HepG2 (cell line): ENCODE data around the gene NDUFS7. TPM values are rescaled to one million over a fixed set of nuclear protein-coding genes. Genes with fewer than 3 reads are reported as not detected.
A peak's percentile ranks its signal among the peaks of the same experiment; 100 is the strongest.

Source experiments
- ATAC-seq: fragments of 200-7000 bp; cut with Tn5 transposase; 3 replicates; pipeline ENCODE4 v1.9.1; 2020; ENCODE audit warnings: mild to moderate bottlenecking, moderate library complexity
- BruUV-seq: library from RNA; stranded (reverse); fragments of 400-500 nt; replicated peaks from 2 replicates; lab custom pipeline; 2021; lab: Mats Ljungman, UMichigan
- CTCF ChIA-PET: fragments of 300-600 bp; formaldehyde crosslinking; extraction: SDS; loops from one replicate; lab custom pipeline; 2021; ENCODE audit warnings: low total read pairs, inconsistent platforms, low intra/inter-chr PET ratio; lab: Yijun Ruan, JAX
- POLR2A ChIA-PET: fragments of 350-600 bp; sonication (Branson Sonifier 250); formaldehyde crosslinking; loops from one replicate; lab custom pipeline; 2020; ENCODE audit warnings: antibody characterized with exemption, inconsistent platforms; lab: Yijun Ruan, JAX
- DNase-seq: peaks from one replicate; pipeline ENCODE4 v3.0.0-alpha.2; 2015; ENCODE audit warnings: low spot score
- FAIRE-seq: peaks from 3 replicates; lab custom pipeline; 2011; peaks lifted over from hg19 to GRCh38; lab: Jason Lieb, UNC
- H2AFZ ChIP-seq: one replicate; pipeline ENCODE4 v1.6.1; 2011; ENCODE audit warnings: low read length, inconsistent platforms
- H3K27ac ChIP-seq: fragments of 300-600 bp; 3 replicates; pipeline ENCODE4 v1.8.0; 2011; ENCODE audit warnings: mixed run types, mild to moderate bottlenecking, mixed read lengths, low read length, inconsistent platforms; ENCODE audit not compliant: insufficient read depth; ENCODE audit errors: extremely low read length
- H3K27me3 ChIP-seq, 2 experiments: fragments of 200-600 bp in 1 of 2; 2 replicates in 1 of 2; 3 replicates in 1 of 2; pipeline versions ENCODE4 v1.6.0 to v1.8.0; 2011; ENCODE audit warnings: low read length in 2 of 2, mild to moderate bottlenecking in 2 of 2, moderate library complexity in 2 of 2, inconsistent platforms in 1 of 2; ENCODE audit not compliant: insufficient read depth in 2 of 2, control insufficient read depth in 1 of 2
- H3K36me3 ChIP-seq, 2 experiments: fragments of 200-600 bp in 1 of 2; replicated peaks in 1 of 2; 2 replicates in 1 of 2; 3 replicates in 1 of 2; pipeline versions ENCODE4 v1.5.1 to v1.8.0; 2011; ENCODE audit warnings: low read length in 2 of 2, inconsistent platforms in 1 of 2; ENCODE audit not compliant: insufficient read depth in 2 of 2, control insufficient read depth in 1 of 2
- H3K4me1 ChIP-seq: 2 replicates; pipeline ENCODE4 v1.5.1; 2012; ENCODE audit warnings: low read length, inconsistent platforms; ENCODE audit not compliant: insufficient read depth
- H3K4me2 ChIP-seq: 2 replicates; pipeline ENCODE4 v1.6.0; 2011; ENCODE audit warnings: low read depth, low read length, inconsistent platforms
- H3K4me3 ChIP-seq, 3 experiments: fragments of 200-600 bp in 1 of 3; sonication (generic), shearing (Covaris generic) in 1 of 3; replicated peaks in 1 of 3; 2 replicates each; pipeline ENCODE4 v1.5.1; 2011 to 2016; ENCODE audit warnings: low read length in 3 of 3, inconsistent platforms in 2 of 3, low read depth in 2 of 3, mild to moderate bottlenecking in 2 of 3, control low read depth in 1 of 3, mixed read lengths in 1 of 3; ENCODE audit not compliant: insufficient read depth in 1 of 3
- H3K79me2 ChIP-seq: one replicate; pipeline ENCODE4 v1.6.1; 2011; ENCODE audit warnings: low read length, inconsistent platforms; ENCODE audit not compliant: insufficient read depth
- H3K9ac ChIP-seq: 2 replicates; pipeline ENCODE4 v1.6.0; 2011; ENCODE audit warnings: mild to moderate bottlenecking, low read depth, low read length, inconsistent platforms; ENCODE audit not compliant: insufficient read depth
- H3K9me3 ChIP-seq: 2 replicates; pipeline ENCODE4 v1.5.1; 2012; ENCODE audit warnings: mild to moderate bottlenecking, low read length
- H4K20me1 ChIP-seq: 2 replicates; pipeline ENCODE4 v1.6.0; 2011; ENCODE audit warnings: inconsistent platforms, mild to moderate bottlenecking, low read length, moderate library complexity; ENCODE audit not compliant: insufficient read depth
- RAD51 ChIP-seq: fragments of 450-650 bp; IDR thresholded peaks from 2 replicates; pipeline ENCODE4 v1.6.1; 2016; ENCODE audit warnings: borderline replicate concordance
- RNF2 ChIP-seq: fragments of 450-650 bp; conservative IDR thresholded peaks from 2 replicates; pipeline ENCODE4 v1.6.1; 2016; ENCODE audit warnings: low read depth
- ZFP36L2 ChIP-seq: sonication (generic); formaldehyde crosslinking; IDR thresholded peaks from 2 replicates; pipeline ENCODE4 v1.4.0; 2020; ENCODE audit warnings: missing genetic modification reagents
- ZNF7 ChIP-seq: IDR thresholded peaks from 2 replicates; pipeline ENCODE4 v1.6.1; 2016; ENCODE audit warnings: missing biosample characterization, missing genetic modification reagents
- ZNF768 ChIP-seq: sonication (generic); formaldehyde crosslinking; IDR thresholded peaks from 2 replicates; pipeline ENCODE4 v1.4.0; 2020; ENCODE audit warnings: missing genetic modification reagents
- ZSCAN25 ChIP-seq: sonication (generic); formaldehyde crosslinking; IDR thresholded peaks from 2 replicates; pipeline ENCODE4 v1.8.0; 2022; ENCODE audit warnings: mild to moderate bottlenecking, missing genetic modification reagents
- WGBS: methylation state at CpG from one replicate; pipeline ENCODE4 v1.1.6; 2017; ENCODE audit warnings: low lambda C conversion rate; 5-methylcytosine and 5-hydroxymethylcytosine counted together
- in situ Hi-C: cut with HindIII; loops from 2 replicates; pipeline ENCODE4 v1.10.0; 2017; ENCODE audit warnings: low pct_unique_long_range_greater_than_20kb; ENCODE audit not compliant: extremely low pct_ligation_motif_present
- intact Hi-C: fragments of 100-400 bp; cut with micrococcal nuclease; formaldehyde crosslinking; loops from one replicate; pipeline ENCODE4 v1.10.0; 2022; ENCODE audit not compliant: unreplicated experiment
- polyA plus RNA-seq, 8 experiments: library from polyadenylated mRNA; depleted of rRNA in 3 of 8; stranded (reverse) in 7 of 8; unstranded in 1 of 8; fragments of >200 nt; fragmentation: Illumina TruSeq in 4 of 8; extraction: Trizol in 4 of 8; gene quantifications; 2 replicates each; pipeline versions ENCODE4 v1.2.1 to v1.2.3, GENCODE V29; 2011 to 2016; ENCODE audit warnings: low read depth in 4 of 8, missing spikeins in 1 of 8, mixed read lengths in 1 of 8; ENCODE audit not compliant: insufficient read depth in 1 of 8
- total RNA-seq, 5 experiments: library from RNA; depleted of rRNA; stranded (reverse); fragments of >200 nt; fragmentation: Illumina TruSeq; extraction: Trizol; gene quantifications; 2 replicates each; pipeline ENCODE4 v1.2.3, GENCODE V29; 2016; ENCODE audit warnings: low read depth in 1 of 5
- TF ChIP-seq, protein P1 (sequence below): sonication (generic); formaldehyde crosslinking; IDR thresholded peaks from 2 replicates; pipeline ENCODE4 v1.8.0; 2022; ENCODE audit warnings: missing genetic modification reagents, mild to moderate bottlenecking, borderline replicate concordance
- TF ChIP-seq, protein P2 (sequence below): IDR thresholded peaks from 2 replicates; pipeline ENCODE4 v1.6.1; 2016; ENCODE audit warnings: low read depth, borderline replicate concordance
- TF ChIP-seq, protein P3 (sequence below): sonication (generic); formaldehyde crosslinking; IDR thresholded peaks from 2 replicates; pipeline ENCODE4 v1.8.0; 2022; ENCODE audit warnings: mild to moderate bottlenecking, missing genetic modification reagents
- TF ChIP-seq, protein P4 (sequence below): sonication (generic); formaldehyde crosslinking; conservative IDR thresholded peaks from 2 replicates; pipeline ENCODE4 v1.8.1; 2023; ENCODE audit warnings: missing genetic modification reagents
- TF ChIP-seq, protein P5 (sequence below): IDR thresholded peaks from 2 replicates; pipeline ENCODE4 v1.6.1; 2016; ENCODE audit warnings: low read depth, missing genetic modification reagents, missing compliant biosample characterization

Gene NDUFS7
- total and polyA plus RNA-seq, 2 of the 13 experiments (the other 11 are each of a cell fraction or from before 2014, with no cell fraction given): 34.3 to 66.9 TPM

DNA sequence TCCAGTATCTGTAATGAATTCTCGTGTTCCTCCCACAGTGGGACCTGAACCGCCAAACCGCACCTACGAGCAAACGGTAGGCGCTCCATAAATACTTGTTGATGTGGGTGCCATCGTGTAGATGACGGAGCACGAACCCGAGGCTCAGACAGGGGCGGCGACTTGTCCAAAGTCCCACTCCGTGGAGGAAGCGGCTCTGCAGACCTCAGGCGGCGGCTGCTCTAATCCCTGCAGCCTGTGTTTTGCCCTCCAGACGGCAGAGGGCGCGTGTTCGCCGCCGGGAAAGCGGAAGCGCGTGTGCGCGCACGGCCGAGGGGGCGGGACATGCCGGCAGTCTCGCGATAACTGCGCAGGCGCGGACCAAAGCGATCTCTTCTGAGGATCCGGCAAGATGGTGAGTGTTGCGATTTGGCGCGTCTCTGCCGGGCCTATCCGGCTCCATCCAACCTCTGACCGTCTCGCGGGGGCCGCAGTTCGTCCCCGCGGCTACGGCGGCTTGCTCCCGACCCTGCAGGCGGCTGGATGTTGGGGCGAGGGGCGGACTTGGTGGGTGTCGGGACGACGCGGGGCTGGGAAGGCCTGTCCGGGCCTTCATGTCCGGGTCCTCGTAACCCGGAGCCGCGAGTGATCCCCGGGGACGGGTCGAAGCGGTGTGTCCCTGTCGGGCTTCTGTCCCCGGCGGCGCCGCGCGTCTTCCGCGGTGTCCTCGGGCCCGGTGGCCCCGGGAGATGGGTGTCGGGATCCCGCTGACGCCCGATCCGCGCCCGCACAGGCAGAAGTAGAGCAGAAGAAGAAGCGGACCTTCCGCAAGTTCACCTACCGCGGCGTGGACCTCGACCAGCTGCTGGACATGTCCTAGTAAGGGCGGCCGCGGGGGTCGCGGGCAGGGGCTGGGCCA is 54.6 kb downstream of the NDUFS7 start, which contains the start of gene RPS15 (continued):
- TF ChIP-seq, protein P1, sequence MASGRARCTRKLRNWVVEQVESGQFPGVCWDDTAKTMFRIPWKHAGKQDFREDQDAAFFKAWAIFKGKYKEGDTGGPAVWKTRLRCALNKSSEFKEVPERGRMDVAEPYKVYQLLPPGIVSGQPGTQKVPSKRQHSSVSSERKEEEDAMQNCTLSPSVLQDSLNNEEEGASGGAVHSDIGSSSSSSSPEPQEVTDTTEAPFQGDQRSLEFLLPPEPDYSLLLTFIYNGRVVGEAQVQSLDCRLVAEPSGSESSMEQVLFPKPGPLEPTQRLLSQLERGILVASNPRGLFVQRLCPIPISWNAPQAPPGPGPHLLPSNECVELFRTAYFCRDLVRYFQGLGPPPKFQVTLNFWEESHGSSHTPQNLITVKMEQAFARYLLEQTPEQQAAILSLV (CRISPR knock-in tag): peak; percentile 98
- peak; percentile 60; the same call in 1 of the 2 replicates for TF ChIP-seq ZSCAN25
- TF ChIP-seq RNF2: peak; percentile 85; the same call in 1 of the 2 replicates
- TF ChIP-seq, protein P2, sequence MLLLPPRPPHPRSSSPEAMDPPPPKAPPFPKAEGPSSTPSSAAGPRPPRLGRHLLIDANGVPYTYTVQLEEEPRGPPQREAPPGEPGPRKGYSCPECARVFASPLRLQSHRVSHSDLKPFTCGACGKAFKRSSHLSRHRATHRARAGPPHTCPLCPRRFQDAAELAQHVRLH: peak; percentile 92; the same call in 1 of the 2 replicates
- TF ChIP-seq, protein P3, sequence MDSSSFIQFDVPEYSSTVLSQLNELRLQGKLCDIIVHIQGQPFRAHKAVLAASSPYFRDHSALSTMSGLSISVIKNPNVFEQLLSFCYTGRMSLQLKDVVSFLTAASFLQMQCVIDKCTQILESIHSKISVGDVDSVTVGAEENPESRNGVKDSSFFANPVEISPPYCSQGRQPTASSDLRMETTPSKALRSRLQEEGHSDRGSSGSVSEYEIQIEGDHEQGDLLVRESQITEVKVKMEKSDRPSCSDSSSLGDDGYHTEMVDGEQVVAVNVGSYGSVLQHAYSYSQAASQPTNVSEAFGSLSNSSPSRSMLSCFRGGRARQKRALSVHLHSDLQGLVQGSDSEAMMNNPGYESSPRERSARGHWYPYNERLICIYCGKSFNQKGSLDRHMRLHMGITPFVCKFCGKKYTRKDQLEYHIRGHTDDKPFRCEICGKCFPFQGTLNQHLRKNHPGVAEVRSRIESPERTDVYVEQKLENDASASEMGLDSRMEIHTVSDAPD: no peak
- TF ChIP-seq ZNF768 (CRISPR knock-in tag): peak; percentile 80

DNA sequence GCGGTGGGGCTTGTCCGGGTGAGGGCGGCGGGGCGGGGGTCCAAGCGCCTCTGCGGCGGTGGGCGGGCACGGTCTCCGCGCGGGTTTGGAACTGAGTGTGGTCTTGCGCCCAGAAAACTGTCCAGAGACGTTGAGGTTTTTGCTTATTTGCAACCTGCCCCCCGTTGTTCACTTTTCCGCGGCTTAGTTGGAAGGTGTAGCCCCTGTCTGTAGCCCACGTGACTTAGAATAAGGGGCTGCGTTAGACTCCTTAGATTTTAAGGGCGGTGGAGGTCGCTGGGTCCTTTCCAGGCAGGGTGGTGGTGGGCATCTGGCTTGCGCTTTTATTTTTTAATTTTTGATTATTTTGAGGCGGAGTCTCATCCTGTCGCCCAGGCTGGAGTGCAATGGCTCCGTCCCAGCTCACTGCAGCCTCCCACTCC is 55.2 kb downstream of the NDUFS7 start:
- peak overlapping the region; percentile 99 for H3K4me2 ChIP-seq
- peaks cover 16 to 40% of the 10 kb centered on the region in 2 experiments for H3K36me3 ChIP-seq
- ATAC-seq (peak; percentile 4; the same call in 2 of the 3 replicates), DNase-seq (no peak), FAIRE-seq (no peak)
- 0% methylated on average over 7 of the region's 26 CpGs for WGBS
- peaks cover 31% of the 10 kb centered on the region for H3K79me2 ChIP-seq
- H3K4me1 ChIP-seq: peaks cover 33% of the 10 kb centered on the region
- CTCF ChIA-PET: no interaction called here
- intact Hi-C loops: no loop called here
- no TSS peak for BruUV-seq
- no peaks in the 10 kb centered on the region for H3K9me3 ChIP-seq
- peaks cover 36% of the 10 kb centered on the region for H4K20me1 ChIP-seq
- H3K27ac ChIP-seq: peak overlapping the region; percentile 82
- peak overlapping the region; percentile 86 to 89 (median 87) for H3K4me3 ChIP-seq
- no peak overlapping the region for H2AFZ ChIP-seq
- POLR2A ChIA-PET: interaction anchor here (1.1 to 1.2 kb wide), 2 partner anchors 17 to 170 kb away, joined by 4 read pairs; partner anchors contain the start of gene CIRBP
- peak overlapping the region; percentile 99 for H3K9ac ChIP-seq
- H3K27me3 ChIP-seq: no peaks in the 10 kb centered on the region
- in situ Hi-C loops: no loop called here
- TF ChIP-seq RAD51 (peak; percentile 40; the same call in 1 of the 2 replicates), ZNF7 (CRISPR knock-in tag) (no peak), ZFP36L2 (no peak)
- TF ChIP-seq, protein P4, sequence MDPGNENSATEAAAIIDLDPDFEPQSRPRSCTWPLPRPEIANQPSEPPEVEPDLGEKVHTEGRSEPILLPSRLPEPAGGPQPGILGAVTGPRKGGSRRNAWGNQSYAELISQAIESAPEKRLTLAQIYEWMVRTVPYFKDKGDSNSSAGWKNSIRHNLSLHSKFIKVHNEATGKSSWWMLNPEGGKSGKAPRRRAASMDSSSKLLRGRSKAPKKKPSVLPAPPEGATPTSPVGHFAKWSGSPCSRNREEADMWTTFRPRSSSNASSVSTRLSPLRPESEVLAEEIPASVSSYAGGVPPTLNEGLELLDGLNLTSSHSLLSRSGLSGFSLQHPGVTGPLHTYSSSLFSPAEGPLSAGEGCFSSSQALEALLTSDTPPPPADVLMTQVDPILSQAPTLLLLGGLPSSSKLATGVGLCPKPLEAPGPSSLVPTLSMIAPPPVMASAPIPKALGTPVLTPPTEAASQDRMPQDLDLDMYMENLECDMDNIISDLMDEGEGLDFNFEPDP (CRISPR knock-in tag): 0 out of 2 replicates have a peak, but pooled peaks have one; percentile 51
- TF ChIP-seq, protein P5, sequence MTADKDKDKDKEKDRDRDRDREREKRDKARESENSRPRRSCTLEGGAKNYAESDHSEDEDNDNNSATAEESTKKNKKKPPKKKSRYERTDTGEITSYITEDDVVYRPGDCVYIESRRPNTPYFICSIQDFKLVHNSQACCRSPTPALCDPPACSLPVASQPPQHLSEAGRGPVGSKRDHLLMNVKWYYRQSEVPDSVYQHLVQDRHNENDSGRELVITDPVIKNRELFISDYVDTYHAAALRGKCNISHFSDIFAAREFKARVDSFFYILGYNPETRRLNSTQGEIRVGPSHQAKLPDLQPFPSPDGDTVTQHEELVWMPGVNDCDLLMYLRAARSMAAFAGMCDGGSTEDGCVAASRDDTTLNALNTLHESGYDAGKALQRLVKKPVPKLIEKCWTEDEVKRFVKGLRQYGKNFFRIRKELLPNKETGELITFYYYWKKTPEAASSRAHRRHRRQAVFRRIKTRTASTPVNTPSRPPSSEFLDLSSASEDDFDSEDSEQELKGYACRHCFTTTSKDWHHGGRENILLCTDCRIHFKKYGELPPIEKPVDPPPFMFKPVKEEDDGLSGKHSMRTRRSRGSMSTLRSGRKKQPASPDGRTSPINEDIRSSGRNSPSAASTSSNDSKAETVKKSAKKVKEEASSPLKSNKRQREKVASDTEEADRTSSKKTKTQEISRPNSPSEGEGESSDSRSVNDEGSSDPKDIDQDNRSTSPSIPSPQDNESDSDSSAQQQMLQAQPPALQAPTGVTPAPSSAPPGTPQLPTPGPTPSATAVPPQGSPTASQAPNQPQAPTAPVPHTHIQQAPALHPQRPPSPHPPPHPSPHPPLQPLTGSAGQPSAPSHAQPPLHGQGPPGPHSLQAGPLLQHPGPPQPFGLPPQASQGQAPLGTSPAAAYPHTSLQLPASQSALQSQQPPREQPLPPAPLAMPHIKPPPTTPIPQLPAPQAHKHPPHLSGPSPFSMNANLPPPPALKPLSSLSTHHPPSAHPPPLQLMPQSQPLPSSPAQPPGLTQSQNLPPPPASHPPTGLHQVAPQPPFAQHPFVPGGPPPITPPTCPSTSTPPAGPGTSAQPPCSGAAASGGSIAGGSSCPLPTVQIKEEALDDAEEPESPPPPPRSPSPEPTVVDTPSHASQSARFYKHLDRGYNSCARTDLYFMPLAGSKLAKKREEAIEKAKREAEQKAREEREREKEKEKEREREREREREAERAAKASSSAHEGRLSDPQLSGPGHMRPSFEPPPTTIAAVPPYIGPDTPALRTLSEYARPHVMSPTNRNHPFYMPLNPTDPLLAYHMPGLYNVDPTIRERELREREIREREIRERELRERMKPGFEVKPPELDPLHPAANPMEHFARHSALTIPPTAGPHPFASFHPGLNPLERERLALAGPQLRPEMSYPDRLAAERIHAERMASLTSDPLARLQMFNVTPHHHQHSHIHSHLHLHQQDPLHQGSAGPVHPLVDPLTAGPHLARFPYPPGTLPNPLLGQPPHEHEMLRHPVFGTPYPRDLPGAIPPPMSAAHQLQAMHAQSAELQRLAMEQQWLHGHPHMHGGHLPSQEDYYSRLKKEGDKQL (CRISPR knock-in tag): no peak
